GM18519 (cell line): Measurements from ENCODE around the gene IBA57.
A peak's percentile ranks its signal among the peaks of the same experiment; 100 is the strongest.
"Not testable (repeated sequence)": the region's sequence is repeated elsewhere in the genome, so short reads cannot be mapped to it uniquely, and the experiment has no call there.

Experiments used
- ATAC-seq: cut with Tn5 transposase; IDR thresholded peaks from one replicate; pipeline ENCODE4 v1.9.1; 2021; ENCODE audit warnings: mild to moderate bottlenecking, moderate library complexity; ENCODE audit not compliant: unreplicated experiment, low FRiP score

Gene IBA57

GRCh38 chr1:228210712-228211530 is 45.3 kb downstream of the IBA57 start:
- ATAC-seq: no peak

GRCh38 chr1:228211531-228212414 is 46.2 kb downstream of the IBA57 start:
- no peak for ATAC-seq

DNA sequence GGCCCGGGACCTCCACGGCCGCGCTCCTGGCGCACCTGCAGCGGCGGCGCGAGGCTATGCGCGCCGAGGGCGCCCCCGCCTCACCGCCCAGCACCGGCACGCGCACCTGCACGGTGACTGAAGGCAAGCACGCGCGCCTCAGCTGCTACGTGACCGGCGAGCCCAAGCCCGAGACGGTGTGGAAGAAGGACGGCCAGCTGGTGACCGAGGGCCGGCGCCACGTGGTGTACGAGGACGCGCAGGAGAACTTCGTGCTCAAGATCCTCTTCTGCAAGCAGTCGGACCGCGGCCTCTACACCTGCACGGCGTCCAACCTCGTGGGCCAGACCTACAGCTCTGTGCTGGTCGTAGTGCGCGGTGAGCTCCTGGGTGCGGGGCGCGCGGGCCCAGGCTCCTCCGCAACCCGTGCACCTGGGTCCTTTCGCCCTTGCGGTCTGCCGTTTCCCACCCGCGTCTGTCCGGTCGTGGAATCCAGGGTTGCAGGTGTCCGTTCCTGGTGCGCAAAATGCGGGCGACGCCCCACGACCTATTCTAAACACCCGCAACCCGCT is 46.9 kb downstream of the IBA57 start:
- no peak for ATAC-seq

- peak; percentile 77 for ATAC-seq
These were observed 47.6 kb downstream of the IBA57 start for GRCh38 chr1:228212966-228213844.

DNA sequence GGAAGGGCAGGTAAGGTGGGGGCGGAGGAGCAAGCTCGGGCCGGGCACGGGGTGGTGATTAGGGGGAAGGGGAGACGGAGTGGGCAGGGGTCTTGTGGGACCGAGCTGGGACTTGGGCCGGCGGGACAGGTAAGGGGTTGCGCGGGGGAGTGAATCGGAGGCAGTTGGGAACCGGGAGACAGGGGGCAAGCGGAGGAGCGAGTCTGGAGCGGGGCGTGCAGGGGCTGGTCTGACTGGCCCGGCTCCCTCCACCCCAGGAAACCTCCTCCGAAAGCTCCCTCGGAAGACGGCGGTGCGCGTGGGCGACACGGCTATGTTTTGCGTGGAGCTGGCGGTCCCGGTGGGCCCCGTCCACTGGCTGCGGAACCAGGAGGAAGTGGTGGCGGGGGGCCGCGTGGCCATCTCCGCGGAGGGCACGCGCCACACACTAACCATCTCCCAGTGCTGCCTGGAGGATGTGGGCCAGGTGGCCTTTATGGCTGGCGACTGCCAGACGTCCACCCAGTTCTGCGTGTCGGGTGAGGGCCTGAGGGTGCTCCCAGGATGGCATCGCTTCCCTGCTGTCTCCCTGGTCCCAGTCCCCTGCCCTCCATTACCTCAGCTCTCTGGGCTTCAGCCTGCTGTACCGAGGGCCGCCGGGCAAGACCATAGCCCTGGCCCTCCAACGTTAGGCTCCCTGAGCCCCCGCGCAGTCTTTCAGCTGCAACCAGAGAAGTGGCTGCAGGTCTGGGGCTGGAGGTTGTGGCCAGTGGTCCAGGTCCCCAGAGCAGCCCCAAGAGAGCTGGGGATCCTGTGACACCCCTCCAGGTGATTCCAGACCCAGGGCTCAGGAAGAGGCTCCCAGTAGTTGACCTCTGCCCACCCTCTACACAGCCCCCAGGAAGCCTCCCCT is 48.6 kb downstream of the IBA57 start:
- ATAC-seq: no peak

DNA sequence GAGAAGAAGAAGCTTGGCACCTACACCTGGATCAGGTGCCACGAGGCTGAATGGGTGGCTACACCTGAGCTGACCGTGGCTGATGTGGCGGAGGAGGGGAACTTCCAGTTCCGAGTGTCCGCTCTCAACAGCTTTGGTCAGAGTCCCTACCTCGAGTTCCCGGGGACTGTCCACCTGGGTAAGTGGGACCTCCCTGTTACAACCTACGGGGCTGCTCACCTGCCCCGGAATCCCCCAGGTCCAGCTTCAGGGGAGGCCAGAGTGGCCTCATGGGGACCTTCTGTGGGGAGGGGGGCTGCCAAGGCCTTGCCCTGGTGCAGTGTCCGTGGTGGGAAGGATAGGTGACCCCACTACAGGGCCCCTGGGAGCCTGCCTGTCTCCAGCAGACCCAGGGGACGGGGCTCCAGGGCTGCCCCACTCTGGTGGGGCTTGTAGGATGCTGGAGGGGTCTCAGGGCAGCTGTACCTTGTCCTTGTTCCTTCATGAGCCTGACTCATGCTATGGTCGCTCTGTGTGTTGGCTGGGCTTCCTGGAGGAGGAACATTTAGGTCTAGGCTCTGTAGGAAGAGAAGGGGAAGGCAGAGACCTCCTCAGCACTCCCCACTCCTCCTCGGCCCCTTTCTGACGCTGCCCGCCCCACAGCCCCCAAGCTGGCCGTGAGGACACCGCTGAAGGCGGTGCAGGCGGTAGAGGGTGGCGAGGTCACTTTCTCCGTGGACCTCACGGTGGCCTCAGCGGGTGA is 49.5 kb downstream of the IBA57 start:
- no peak for ATAC-seq

DNA sequence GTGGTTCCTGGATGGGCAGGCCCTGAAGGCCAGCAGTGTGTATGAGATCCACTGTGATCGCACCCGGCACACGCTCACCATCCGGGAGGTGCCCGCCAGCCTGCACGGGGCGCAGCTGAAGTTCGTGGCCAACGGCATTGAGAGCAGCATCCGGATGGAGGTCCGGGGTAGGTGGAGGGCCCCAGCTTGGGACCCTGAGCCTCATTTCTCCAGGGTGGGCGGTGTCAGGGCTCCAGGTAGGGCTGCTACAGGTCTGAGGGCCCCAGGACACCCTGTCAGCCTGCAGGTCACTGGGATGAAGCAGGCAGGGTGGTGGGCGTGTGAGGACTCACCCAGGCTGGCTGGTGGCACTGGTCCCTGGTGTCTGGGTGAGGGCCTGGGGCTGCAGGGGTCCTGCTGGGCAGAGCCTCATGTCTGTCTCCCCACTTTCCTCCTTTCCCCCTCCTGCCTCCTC is 50.1 kb downstream of the IBA57 start:
- no peak for ATAC-seq

- ATAC-seq: no peak
These were observed 51.0 kb downstream of the IBA57 start for GRCh38 chr1:228216371-228217320.

DNA sequence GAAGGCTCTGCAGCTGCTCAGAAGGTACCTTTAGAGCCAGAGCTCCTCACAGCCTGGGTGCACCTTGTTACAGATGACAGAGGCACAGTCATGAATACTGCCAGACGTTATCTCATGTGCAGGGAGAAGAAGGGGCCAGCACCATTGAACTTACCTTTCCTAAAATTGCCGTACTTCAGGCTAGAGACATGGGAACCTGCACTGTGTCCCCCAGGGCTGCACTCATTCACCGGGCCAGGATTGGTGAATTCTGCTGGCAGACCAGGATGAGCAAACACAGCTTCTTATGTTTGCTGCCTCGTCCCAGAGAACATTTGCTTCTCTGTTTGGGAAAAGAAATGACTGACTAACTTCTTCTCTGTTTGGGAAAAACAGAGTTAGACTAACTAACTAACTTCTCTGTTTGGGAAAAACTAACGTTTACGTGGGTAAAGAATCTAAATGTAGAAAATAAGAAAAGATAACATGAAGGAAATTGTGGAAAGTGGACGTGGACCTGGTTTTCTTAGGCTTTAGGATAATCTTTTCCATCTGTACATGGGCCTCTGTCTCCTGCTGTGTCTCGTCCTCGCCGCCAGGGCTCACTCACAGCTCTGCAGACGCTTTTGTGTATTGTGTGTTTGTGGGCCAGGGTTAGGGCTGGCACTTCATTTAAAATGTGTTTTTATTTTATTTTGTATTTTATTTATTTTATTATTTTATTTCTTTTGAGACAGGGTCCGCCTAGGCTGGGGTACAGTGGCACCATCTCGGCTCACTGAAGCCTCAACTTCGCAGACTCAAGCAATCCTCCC is 52.1 kb downstream of the IBA57 start:
- no peak for ATAC-seq

- ATAC-seq: no peak
These were observed 53.1 kb downstream of the IBA57 start for GRCh38 chr1:228218513-228219244.

- no peak for ATAC-seq
These were observed 53.8 kb downstream of the IBA57 start for GRCh38 chr1:228219245-228219961.

DNA sequence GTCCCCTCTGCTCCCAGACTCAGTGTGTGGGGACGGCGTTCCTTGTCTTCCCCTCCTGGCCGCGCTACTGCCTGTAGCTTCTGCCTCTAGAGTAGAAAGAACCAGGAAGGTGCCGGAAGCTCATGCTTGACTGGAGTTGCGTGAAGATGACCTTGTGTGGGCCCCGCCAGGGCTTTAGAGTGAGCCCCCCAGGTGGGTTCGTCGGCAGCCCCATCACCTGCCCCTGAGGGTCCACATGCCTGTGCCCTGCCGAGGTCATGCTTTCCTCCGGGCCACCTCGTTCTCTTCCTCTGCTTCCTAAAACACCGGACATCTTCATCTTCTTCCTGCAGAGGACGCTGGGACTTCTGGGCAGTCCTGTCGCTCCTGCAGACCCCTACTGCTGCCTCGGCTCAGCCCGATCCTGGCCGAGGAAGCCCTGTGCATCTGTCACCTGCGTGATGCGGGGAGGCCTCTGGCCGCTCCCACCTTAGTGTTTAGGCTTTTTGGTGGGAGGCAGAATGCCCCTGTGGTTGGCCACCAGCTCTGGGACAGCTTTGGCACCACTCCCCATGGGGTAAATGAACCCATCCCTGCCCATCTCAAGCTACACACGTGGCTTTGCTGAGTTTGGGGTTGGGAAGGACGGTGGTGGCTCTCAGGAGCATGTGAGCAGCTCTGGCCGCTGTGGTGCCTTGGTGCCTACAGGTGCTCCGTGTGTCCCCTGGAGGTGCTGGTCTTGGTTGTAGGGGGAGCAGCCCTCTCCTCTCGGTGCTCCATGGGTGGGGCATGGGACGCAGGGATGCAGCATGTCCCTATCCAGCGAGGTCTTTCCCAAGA is 54.6 kb downstream of the IBA57 start:
- no peak for ATAC-seq

GRCh38 chr1:228221097-228221496 is 55.5 kb downstream of the IBA57 start:
- not testable (repeated sequence) for ATAC-seq

- no peak for ATAC-seq
These were observed 56.9 kb downstream of the IBA57 start for GRCh38 chr1:228222548-228222947.
